Measurements from ENCODE around the gene NUP93.

Gene NUP93

DNA sequence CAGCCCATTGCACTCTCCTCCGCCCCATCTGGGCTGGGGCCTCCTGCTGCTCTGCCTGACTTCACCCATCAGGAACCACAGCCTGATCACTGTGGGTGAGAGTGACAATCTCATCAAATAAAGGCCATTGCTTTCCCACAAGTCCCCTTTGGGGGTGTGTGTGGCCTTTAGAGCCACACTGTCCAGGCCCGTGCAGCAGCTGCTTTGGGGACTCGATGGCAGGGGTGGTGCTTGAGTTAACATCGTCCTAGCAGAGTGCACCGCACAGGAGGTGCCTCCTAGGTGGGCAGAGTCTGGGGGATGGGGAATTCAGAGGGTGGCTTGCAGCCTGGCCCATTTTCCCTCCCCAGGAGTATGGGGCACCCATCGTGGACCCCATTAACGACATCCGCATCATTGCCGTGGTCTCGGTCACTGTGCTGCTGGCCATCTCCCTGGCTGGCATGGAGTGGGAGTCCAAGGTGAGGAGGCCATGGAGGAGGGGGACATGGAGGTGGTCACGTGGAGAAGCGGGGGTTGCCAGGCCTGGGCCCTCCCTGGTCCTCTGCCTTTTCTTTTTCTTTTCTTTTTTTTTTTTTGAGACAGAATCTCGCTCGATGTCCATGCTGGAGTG, 140.5 kb downstream of the NUP93 start (continued):
- no peak for TF ChIP-seq ZNF658 (tag by site-specific recombination; IDR thresholded peaks at IDR 0.05)

DNA sequence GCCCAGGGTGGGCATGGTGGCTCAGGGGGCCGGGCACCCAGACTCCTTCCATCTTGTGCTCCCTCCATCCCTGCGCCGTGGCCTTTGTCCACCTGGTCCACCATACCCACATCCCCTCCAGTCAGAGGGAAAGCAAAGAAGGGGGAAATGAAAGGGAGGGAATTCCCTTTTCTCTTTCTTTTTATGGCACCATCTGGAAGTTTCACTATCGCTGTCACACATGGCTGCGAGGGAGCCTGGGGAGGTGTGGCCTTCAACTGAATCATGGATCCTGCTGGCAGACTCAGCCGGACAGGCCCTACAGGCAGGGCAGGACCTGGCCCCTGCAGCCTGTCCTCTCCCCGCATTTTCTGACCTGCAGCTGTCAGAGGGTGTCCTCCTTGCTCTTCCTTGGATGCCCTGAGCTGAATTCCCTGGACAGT, 141.3 kb downstream of the NUP93 start:
- Histone ChIP-seq H3K4me3 (ENCODE audit: low read depth, low read length) (no peak overlapping the region), H3K4me1 (ENCODE audit: control insufficient read depth, insufficient read depth, low read length) (no peaks in the 10 kb centered on the region), H3K9me3 (ENCODE audit: control insufficient read depth, insufficient read depth, low read depth, low read length) (no peaks in the 10 kb centered on the region), H3K27ac (ENCODE audit: extremely low read depth, low read depth, low read length) (no peak overlapping the region), H3K36me3 (ENCODE audit: control insufficient read depth in 2 of 2, insufficient read depth in 1 of 2, low read length in 2 of 2) (no peaks in the 10 kb centered on the region)
- TF ChIP-seq PRDM1 (tag by site-specific recombination; IDR thresholded peaks at IDR 0.05): peak; percentile 79
- TF ChIP-seq, protein P1, sequence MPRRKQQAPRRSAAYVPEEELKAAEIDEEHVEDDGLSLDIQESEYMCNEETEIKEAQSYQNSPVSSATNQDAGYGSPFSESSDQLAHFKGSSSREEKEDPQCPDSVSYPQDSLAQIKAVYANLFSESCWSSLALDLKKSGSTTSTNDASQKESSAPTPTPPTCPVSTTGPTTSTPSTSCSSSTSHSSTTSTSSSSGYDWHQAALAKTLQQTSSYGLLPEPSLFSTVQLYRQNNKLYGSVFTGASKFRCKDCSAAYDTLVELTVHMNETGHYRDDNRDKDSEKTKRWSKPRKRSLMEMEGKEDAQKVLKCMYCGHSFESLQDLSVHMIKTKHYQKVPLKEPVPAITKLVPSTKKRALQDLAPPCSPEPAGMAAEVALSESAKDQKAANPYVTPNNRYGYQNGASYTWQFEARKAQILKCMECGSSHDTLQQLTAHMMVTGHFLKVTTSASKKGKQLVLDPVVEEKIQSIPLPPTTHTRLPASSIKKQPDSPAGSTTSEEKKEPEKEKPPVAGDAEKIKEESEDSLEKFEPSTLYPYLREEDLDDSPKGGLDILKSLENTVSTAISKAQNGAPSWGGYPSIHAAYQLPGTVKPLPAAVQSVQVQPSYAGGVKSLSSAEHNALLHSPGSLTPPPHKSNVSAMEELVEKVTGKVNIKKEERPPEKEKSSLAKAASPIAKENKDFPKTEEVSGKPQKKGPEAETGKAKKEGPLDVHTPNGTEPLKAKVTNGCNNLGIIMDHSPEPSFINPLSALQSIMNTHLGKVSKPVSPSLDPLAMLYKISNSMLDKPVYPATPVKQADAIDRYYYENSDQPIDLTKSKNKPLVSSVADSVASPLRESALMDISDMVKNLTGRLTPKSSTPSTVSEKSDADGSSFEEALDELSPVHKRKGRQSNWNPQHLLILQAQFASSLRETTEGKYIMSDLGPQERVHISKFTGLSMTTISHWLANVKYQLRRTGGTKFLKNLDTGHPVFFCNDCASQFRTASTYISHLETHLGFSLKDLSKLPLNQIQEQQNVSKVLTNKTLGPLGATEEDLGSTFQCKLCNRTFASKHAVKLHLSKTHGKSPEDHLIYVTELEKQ (tag by site-specific recombination; IDR thresholded peaks at IDR 0.05; ENCODE audit: borderline replicate concordance): no peak
- no peak for TF ChIP-seq ZNF133 (tag by site-specific recombination; IDR thresholded peaks at IDR 0.05)
- TF ChIP-seq ZNF174 (tag by site-specific recombination; IDR thresholded peaks at IDR 0.05): no peak
- TF ChIP-seq, protein P2, sequence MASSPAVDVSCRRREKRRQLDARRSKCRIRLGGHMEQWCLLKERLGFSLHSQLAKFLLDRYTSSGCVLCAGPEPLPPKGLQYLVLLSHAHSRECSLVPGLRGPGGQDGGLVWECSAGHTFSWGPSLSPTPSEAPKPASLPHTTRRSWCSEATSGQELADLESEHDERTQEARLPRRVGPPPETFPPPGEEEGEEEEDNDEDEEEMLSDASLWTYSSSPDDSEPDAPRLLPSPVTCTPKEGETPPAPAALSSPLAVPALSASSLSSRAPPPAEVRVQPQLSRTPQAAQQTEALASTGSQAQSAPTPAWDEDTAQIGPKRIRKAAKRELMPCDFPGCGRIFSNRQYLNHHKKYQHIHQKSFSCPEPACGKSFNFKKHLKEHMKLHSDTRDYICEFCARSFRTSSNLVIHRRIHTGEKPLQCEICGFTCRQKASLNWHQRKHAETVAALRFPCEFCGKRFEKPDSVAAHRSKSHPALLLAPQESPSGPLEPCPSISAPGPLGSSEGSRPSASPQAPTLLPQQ (tag by site-specific recombination; IDR thresholded peaks at IDR 0.05): no peak
- POLR2A ChIA-PET: no interaction called here
- CTCF ChIA-PET: interaction anchor here (0.7 kb wide), 2 partner anchors 77 to 374 kb away, joined by 3 to 4 read pairs; no protein-coding TSS in a partner anchor

DNA sequence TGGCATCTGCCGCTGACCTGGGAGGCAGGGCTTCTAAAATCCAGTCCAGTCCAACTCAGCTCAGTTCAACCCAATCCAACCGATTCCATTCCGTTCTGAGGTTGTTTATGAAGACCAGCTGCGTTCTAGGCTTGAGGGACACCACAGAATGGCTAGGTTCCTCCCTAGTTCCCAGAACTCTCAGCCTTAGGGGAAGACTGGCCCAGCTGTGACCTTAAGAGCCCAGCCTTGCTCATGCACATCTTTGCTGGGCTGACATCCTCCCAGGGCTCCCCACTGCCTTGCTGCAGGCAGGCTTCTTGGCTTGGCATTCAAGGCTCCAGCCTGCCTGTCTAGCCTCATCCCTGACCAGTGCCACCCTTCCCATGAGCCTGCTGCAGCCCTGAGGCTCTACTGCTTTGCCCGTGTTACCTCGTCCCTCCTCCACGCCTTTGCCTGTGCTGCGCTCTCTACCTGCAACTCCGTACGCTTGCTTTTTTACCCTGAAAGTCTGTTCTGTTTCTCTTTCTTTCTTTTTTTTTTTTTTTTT, 143.0 kb downstream of the NUP93 start:
- CTCF ChIA-PET: no interaction called here
- TF ChIP-seq, protein P3, sequence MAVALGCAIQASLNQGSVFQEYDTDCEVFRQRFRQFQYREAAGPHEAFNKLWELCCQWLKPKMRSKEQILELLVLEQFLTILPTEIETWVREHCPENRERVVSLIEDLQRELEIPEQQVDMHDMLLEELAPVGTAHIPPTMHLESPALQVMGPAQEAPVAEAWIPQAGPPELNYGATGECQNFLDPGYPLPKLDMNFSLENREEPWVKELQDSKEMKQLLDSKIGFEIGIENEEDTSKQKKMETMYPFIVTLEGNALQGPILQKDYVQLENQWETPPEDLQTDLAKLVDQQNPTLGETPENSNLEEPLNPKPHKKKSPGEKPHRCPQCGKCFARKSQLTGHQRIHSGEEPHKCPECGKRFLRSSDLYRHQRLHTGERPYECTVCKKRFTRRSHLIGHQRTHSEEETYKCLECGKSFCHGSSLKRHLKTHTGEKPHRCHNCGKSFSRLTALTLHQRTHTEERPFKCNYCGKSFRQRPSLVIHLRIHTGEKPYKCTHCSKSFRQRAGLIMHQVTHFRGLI (tag by site-specific recombination; IDR thresholded peaks at IDR 0.05): peak; percentile 49; the same call in 1 of the 2 replicates
- TF ChIP-seq GLI4 (tag by site-specific recombination; IDR thresholded peaks at IDR 0.05) (peak; percentile 96), ZNF426 (tag by site-specific recombination; IDR thresholded peaks at IDR 0.05) (no peak)
- Histone ChIP-seq H3K4me3 (ENCODE audit: low read depth, low read length) (no peak overlapping the region), H3K36me3 (ENCODE audit: control insufficient read depth in 2 of 2, insufficient read depth in 1 of 2, low read length in 2 of 2) (no peaks in the 10 kb centered on the region), H3K4me1 (ENCODE audit: control insufficient read depth, insufficient read depth, low read length) (no peaks in the 10 kb centered on the region), H3K9me3 (ENCODE audit: control insufficient read depth, insufficient read depth, low read depth, low read length) (no peaks in the 10 kb centered on the region), H3K27ac (ENCODE audit: extremely low read depth, low read depth, low read length) (no peak overlapping the region)
- POLR2A ChIA-PET: no interaction called here

DNA sequence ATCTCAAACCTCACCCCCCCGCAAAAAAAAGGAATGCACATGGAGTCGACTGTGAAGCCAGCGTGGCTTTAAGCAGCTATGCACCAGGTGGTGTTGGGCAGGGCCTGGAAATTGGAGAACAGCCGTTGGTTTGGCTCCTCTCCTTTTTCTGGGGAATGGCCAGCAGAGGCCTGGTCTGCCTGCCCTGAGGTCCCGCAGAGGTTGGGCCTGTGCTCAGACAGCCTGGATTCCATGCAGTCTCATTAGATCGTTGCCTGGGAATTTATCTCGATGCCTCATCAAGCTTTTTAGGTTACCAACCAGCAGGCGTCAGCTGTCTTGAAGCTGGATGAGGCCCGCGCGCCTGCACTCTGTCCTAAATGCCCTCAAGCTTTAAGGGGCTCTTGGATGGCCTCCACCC, 144.9 kb downstream of the NUP93 start:
- no peak for TF ChIP-seq ZNF175 (tag by site-specific recombination; IDR thresholded peaks at IDR 0.05)
- TF ChIP-seq, protein P3 (tag by site-specific recombination; IDR thresholded peaks at IDR 0.05): peak; percentile 64; the same call in 1 of the 2 replicates
- Histone ChIP-seq H3K27ac (ENCODE audit: extremely low read depth, low read depth, low read length) (no peak overlapping the region), H3K4me1 (ENCODE audit: control insufficient read depth, insufficient read depth, low read length) (no peaks in the 10 kb centered on the region), H3K36me3 (ENCODE audit: control insufficient read depth in 2 of 2, insufficient read depth in 1 of 2, low read length in 2 of 2) (no peaks in the 10 kb centered on the region), H3K9me3 (ENCODE audit: control insufficient read depth, insufficient read depth, low read depth, low read length) (no peaks in the 10 kb centered on the region), H3K4me3 (ENCODE audit: low read depth, low read length) (no peak overlapping the region)
- POLR2A ChIA-PET: no interaction called here
- CTCF ChIA-PET: interaction anchor here (0.6 to 2.4 kb wide), 5 partner anchors 8 to 92 kb away, joined by 3 to 18 read pairs (median 5); no protein-coding TSS in a partner anchor

All from HEK293 (cell line).